Effector memory CD8-positive, alpha-beta T cell (primary cell): Measurements from ENCODE around the gene ENG.
"Not testable (repeated sequence)": the region's sequence is repeated elsewhere in the genome, so short reads cannot be mapped to it uniquely, and the experiment has no call there.

ENCODE experiments used
- ATAC-seq: fragments of 150-1000 bp; cut with Tn5 transposase; replicated peaks from 2 replicates; pipeline ENCODE4 v1.10.0; 2021; ENCODE audit warnings: mild to moderate bottlenecking, moderate library complexity
- DNase-seq, 3 experiments: peaks; one replicate each; pipeline ENCODE4 v3.0.0; 2021
- H3K27ac Mint-ChIP-seq, 2 donors: one replicate each; pipeline ENCODE4 v1.8.0; 2022; ENCODE audit warnings: mild to moderate bottlenecking in 2 of 2, mixed read lengths in 2 of 2, moderate library complexity in 2 of 2
- H3K27me3 Mint-ChIP-seq, 2 donors: one replicate each; pipeline ENCODE4 v1.8.0; 2022; ENCODE audit warnings: mixed read lengths in 2 of 2
- H3K36me3 Mint-ChIP-seq: one replicate; pipeline ENCODE4 v1.8.0; 2022; ENCODE audit warnings: mild to moderate bottlenecking, moderate library complexity, mixed read lengths; ENCODE audit not compliant: insufficient read depth
- H3K4me1 Mint-ChIP-seq, 2 donors: one replicate each; pipeline ENCODE4 v1.8.0; 2022; ENCODE audit warnings: low read depth in 2 of 2, mixed read lengths in 2 of 2
- H3K4me3 Mint-ChIP-seq, 2 donors: one replicate each; pipeline ENCODE4 v1.8.0; 2022; ENCODE audit warnings: mild to moderate bottlenecking in 2 of 2, mixed read lengths in 2 of 2, moderate library complexity in 2 of 2
- H3K9me3 Mint-ChIP-seq, 2 donors: one replicate each; pipeline ENCODE4 v1.8.0; 2022; ENCODE audit warnings: mixed read lengths in 2 of 2

ENG gene

DNA sequence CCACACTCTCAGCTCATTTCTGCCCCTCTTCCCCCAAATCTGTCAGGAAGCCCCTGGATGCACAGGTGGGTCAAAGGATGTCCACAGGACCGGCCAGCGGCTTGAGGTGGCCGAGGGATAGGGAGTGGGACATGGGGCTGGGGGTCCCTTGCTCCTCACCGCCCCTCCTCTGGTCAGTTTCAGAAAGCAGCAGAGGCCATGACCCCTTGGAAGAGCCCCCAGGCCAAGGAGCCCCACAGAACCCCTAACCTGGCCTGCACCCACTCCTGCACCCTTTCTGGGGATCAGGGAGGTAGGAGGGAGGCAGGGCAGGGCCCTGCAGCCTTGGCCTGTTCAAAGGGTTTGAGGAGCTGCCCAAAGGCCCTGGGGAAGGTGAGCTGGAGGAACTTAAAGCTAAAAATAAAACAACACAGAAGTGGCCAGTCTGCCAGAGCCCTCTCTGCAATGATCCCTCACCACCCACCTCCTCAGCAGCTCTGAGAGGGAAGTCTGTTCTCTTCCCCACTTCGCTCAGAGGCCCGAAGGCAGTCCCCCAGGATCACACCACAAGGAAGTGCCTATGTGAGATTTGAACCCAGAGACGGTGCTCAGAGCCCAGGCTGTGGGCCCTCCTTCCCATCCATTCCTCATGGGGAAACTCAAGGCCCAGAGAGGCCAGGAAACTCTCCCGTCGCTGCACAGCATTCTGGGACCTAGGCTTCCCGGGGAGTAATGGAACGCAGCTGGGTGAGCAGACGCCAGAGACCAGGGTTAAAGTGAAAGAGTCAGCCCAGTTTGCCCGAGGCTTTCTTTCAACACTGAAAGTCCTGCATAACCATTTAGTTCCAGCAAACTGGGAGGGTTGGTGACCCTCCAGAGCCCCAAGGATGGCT is 910 bp downstream of the ENG start:
- H3K9me3 Mint-ChIP-seq: peaks cover 6 to 12% of the 10 kb centered on the region in 2 donors
- H3K4me3 Mint-ChIP-seq: peak overlapping the region; percentile 87 to 94
- peaks cover 3% of the 10 kb centered on the region for H3K36me3 Mint-ChIP-seq
- H3K27ac Mint-ChIP-seq: peak overlapping the region; percentile 83 to 95
- ATAC-seq (no peak), DNase-seq (no peak)
- H3K4me1 Mint-ChIP-seq: peaks cover 8 to 26% of the 10 kb centered on the region in 2 donors
- no peaks in the 10 kb centered on the region for H3K27me3 Mint-ChIP-seq

DNA sequence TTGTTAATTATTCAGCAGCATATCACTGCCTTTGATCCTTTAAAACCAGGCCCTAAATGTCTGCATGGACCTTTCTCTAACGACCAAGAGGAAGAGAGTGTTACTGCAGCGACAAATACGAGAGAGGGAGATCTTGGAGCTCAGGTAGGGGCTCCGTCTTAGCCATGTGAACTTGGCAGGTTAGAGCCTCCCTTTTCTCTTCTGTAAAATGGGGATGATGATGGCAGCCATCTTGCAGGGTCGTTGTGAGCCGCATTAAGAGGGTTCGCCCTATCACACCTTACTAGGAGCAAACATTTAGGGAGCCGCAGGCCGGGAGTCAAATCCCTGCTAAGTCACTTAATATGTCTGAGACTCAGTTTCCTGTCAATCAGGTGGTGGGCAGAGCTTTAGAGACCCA is 1.6 kb downstream of the ENG start:
- no peak for ATAC-seq
- Mint-ChIP-seq H3K27me3 (no peaks in the 10 kb centered on the region), H3K36me3 (peaks cover 3% of the 10 kb centered on the region), H3K4me1 (peaks cover 6 to 30% of the 10 kb centered on the region in 2 donors), H3K27ac (peak overlapping the region in 1 of 2 donors; percentile 95), H3K9me3 (peaks cover 6 to 12% of the 10 kb centered on the region in 2 donors), H3K4me3 (peak overlapping the region; percentile 87 to 94)
- DNase-seq: no peak

DNA sequence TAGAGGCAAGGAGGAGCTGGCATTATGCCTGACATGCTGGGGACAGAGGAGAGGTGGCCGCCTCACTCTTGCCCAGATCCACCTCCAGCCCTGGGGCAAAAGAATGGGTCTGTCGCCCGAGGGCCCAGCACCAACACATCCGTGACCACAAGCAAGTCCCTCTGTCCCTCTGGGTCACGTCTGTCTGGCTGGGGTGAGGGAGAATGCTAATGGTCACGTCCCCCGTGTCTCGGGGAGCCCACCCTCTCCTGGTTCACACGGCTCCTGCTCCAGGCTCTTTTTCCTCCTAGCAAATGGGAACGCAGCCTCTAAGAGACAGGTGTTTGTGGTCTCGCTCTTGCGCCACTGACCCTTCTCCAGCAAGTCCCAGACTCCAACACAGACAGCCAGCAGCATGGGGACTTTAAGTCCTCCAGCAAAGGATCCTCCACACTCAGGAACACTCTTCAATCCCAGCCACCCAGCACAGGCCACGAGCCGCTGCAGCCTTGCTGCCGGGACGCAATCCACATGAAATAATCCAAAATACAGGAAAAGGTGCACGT is 4.1 kb downstream of the ENG start:
- H3K27ac Mint-ChIP-seq: no peak overlapping the region
- H3K36me3 Mint-ChIP-seq: peaks cover 3% of the 10 kb centered on the region
- no peak overlapping the region for H3K4me3 Mint-ChIP-seq
- H3K4me1 Mint-ChIP-seq: peaks cover 5 to 21% of the 10 kb centered on the region in 2 donors
- H3K9me3 Mint-ChIP-seq: peaks cover 6 to 12% of the 10 kb centered on the region in 2 donors
- DNase-seq (no peak), ATAC-seq (no peak)
- H3K27me3 Mint-ChIP-seq: no peaks in the 10 kb centered on the region

DNA sequence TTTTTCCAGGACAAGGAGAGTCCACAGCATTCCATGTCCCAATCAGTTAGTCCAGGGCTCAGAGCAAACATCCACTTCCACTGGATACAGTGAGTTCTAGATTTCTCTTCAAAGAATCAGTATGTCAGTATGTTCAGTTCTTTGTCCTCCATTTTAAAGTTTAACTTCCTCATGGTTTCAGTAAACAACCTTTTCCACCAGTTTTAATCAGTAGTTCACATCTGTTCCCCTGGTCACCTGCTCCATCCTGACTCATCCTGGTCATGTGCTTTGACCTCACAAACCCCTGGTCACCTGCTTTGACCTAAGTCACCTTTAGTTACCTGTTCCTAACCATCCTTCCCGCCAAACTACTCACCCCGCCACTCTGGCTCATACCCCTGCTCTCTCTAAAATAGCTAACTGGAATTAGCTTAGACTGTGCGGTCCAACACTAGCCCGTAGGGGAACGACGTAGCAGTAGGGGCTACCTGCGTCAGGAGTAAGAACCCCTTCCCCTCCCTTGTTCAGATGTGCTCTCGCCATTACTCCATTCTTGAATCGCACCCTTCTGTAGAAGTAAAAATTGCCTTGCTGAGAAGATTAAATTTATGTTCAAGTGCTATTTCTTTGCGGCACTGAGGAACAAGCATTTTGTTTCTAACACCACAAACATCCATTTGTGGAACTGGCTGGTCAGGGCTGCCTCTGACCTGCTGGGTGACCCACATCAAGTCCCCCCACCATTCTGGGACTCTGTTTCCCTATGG is 5.5 kb downstream of the ENG start:
- Mint-ChIP-seq H3K4me3 (no peak overlapping the region), H3K9me3 (peaks cover 6 to 12% of the 10 kb centered on the region in 2 donors), H3K4me1 (peaks cover 3 to 15% of the 10 kb centered on the region in 2 donors), H3K27me3 (no peaks in the 10 kb centered on the region), H3K27ac (no peak overlapping the region), H3K36me3 (peaks cover 1% of the 10 kb centered on the region)
- ATAC-seq (no peak), DNase-seq (no peak)

DNA sequence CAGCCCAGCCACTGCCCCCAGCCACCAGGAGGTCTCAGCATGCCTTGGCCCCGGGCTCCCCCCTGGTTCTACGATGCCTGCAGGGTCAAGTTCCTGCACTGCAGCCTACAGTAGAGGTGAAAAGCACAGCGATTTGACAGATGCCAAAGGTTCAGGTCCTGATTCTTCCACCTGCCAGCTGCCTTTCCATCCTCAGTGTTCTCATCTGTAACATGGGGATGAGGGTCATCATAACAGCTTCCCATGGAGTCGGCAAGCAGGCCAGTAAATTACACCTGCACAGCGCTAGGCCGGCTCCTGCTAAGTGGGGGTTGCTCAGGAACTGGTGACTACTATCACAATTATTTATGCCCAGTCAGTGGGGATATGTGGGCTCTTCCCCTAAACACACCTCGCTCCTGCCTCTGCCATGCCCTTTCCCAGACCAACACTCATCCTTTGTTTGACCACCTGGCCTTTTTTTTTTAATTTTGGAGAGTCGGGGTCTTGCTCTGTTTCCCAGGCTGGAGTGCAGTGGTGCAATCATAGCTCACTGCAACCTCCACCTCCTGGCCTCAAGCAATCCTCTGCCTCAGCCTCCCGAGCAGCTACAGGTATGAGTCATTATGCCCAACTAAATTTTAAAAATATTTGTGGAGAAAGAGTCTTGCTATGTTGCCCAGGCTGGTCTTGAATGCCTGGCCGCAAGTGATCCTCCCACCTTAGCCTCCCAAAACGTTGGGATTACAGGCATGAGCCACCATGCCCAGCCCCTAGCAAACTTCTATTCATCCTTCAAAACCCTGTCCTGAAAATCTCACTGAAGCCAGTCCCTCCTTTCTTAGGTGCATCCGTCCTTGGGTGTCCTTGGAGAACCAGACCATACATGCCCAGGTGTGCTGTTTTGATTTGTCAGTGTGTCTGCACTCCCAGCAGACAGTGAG is 6.4 kb downstream of the ENG start:
- no peak overlapping the region for H3K4me3 Mint-ChIP-seq
- H3K36me3 Mint-ChIP-seq: no peaks in the 10 kb centered on the region
- H3K4me1 Mint-ChIP-seq: peaks cover 3 to 12% of the 10 kb centered on the region in 2 donors
- DNase-seq (no peak), ATAC-seq (no peak)
- H3K9me3 Mint-ChIP-seq: peaks cover 6 to 12% of the 10 kb centered on the region in 2 donors
- H3K27me3 Mint-ChIP-seq: no peaks in the 10 kb centered on the region
- H3K27ac Mint-ChIP-seq: no peak overlapping the region

DNA sequence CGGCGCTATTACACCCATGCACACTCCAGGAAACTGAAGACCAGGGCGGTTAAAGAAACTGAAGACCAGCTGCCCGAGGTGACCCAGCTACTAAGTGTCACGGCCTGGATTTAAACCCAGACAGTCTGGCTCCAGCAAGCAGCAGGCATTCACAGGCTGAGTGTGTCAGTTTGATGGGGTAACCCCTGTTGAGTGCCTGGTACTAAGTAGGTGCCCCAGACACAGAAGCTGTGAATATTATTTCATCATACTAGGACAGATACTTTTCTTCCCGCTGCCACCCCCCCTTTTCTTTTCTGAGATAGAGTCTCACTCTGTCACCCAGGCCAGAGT is 7.3 kb downstream of the ENG start:
- Mint-ChIP-seq H3K9me3 (peaks cover 6 to 12% of the 10 kb centered on the region in 2 donors), H3K27ac (no peak overlapping the region), H3K36me3 (no peaks in the 10 kb centered on the region), H3K4me1 (peaks cover 2 to 9% of the 10 kb centered on the region in 2 donors), H3K27me3 (no peaks in the 10 kb centered on the region), H3K4me3 (no peak overlapping the region)
- no peak for ATAC-seq
- DNase-seq: no peak

DNA sequence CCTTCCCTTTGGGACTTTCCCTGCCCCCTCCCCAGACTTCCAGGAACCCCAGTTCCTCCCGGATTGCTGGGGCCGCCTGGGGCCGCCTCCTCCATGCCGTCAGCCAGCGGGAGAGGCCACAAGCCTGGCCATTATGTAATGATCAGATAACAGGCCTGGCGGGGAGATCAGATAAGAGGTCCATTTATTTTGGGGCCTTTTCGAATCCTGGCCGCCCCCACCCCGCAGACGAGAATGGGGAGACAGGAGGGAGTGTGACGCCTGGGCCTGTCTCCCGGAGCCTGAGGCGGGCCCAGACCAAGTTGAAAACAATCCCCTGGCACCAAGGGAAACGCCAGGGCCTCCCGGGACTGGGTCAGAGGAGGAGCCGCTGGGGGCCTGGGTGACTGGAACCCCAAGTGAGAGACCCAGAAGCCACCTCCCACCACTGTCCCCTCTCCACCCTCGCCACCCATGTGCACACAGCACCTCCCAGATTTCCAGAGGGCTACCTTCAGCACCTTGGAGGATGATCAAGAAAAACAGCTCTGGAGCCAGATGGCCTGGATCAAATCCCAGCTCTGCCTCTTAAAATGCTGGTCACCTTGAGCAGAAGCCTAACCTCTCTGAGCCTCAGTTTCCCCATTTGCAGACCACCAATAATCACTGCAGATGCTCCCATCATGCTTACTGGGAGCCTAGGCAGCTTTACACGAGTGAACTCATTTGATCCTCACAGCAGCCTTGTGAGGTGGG is 7.8 kb downstream of the ENG start:
- H3K4me3 Mint-ChIP-seq: no peak overlapping the region
- peaks cover 0 to 4% of the 10 kb centered on the region in 2 donors for H3K4me1 Mint-ChIP-seq
- H3K36me3 Mint-ChIP-seq: no peaks in the 10 kb centered on the region
- H3K27me3 Mint-ChIP-seq: no peaks in the 10 kb centered on the region
- no peak for DNase-seq
- no peak overlapping the region for H3K27ac Mint-ChIP-seq
- ATAC-seq: no peak
- peaks cover 6 to 12% of the 10 kb centered on the region in 2 donors for H3K9me3 Mint-ChIP-seq

DNA sequence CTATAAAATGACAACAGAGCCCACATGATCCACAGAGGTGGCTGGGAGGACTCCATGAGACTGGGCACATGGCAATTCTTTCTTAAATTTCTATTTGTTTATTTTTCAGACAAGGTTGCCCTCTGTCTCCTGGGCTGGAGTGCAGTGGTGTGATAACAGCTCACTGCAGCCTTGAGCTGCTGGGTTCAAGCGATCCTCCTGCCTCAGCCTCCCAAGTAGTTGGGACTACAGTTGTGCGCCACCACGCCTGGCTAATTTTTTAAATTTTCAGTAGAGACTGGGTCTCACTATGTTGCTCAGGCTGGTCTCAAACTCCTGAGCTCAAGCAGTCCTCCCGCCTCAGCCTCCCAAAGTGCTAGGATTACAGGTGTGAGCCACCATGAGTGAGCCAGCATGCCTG is 8.8 kb downstream of the ENG start:
- Mint-ChIP-seq H3K9me3 (peaks cover 6 to 12% of the 10 kb centered on the region in 2 donors), H3K27ac (peak overlapping the region in 1 of 2 donors; percentile 65)
- ATAC-seq, H3K4me3 Mint-ChIP-seq, H3K27me3 Mint-ChIP-seq, H3K4me1 Mint-ChIP-seq, H3K36me3 Mint-ChIP-seq, DNase-seq: not testable (repeated sequence)

DNA sequence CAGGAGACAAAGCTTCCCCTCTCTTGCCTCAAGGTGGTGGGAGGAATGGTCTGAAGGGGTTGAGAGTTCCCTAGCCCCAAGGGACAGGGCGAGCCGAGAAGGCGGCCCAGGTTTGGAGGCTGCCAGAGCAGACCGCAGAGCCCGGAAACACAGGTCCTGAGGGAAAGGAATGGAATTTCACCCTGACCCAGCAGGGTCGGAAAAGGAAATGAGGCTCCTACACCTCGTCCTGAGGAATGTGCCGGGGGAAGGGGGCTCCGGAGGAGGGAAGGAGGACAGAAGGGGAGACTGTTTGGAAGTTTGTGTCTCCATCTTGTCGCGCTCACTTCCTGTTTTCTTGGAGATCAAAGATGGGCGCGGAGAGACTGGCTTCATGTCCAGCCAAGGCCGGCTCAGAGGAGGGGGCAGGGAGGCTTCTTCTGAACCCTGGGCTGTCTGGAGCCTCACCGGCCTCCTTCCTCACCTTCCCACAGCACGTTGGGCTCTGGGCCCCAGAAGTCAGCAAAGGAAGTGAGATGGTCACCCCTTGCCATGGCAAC is 9.6 kb downstream of the ENG start:
- H3K27ac Mint-ChIP-seq: peak overlapping the region in 1 of 2 donors; percentile 65

DNA sequence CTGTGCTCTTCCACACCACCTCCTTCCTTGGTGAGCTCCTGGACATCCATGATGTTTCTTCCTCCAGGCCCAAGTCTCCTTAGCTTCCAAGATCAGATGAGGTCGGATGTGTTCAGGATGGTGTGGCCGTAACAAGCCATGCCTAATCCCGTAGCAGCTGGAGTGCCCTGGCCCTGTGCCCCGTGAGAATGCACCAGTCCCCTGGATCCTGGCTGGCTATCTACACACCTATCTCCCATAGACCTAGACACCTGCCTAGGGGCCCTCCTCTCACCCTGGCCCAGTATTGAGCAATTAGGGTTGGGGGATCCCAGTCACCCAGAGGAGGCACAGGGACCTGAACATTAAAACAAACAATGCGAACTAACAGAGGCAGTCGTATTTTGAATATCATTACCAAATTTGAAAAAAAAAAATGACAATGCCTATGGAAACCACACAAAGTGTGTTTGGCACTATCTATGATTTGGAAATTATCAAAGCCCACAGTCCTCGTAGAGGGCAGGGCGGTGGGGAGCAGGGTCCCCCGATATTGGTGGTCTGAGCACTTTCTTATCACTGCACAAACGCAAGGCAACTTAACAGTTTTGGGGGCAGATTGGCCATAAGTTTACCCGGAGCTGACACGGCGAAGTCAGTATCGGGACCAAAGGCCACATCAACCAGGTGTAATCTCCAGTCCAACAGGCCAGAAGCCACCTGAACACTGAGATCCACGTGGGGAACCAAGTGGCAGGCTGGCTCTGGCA is 13.2 kb downstream of the ENG start:
- Mint-ChIP-seq H3K9me3 (no peaks in the 10 kb centered on the region), H3K4me1 (peaks cover 0 to 1% of the 10 kb centered on the region in 2 donors), H3K27me3 (no peaks in the 10 kb centered on the region), H3K36me3 (no peaks in the 10 kb centered on the region), H3K27ac (peak overlapping the region in 1 of 2 donors; percentile 19), H3K4me3 (no peak overlapping the region)
- ATAC-seq (no peak), DNase-seq (no peak)

More for the DNA sequence above, 9.6 kb downstream of the ENG start:
- no peak overlapping the region for H3K4me3 Mint-ChIP-seq
- H3K27me3 Mint-ChIP-seq: no peaks in the 10 kb centered on the region
- ATAC-seq (no peak), DNase-seq (no peak)
- no peaks in the 10 kb centered on the region for H3K36me3 Mint-ChIP-seq
- peaks cover 6 to 12% of the 10 kb centered on the region in 2 donors for H3K9me3 Mint-ChIP-seq
- H3K4me1 Mint-ChIP-seq: peaks cover 1 to 3% of the 10 kb centered on the region in 2 donors

DNA sequence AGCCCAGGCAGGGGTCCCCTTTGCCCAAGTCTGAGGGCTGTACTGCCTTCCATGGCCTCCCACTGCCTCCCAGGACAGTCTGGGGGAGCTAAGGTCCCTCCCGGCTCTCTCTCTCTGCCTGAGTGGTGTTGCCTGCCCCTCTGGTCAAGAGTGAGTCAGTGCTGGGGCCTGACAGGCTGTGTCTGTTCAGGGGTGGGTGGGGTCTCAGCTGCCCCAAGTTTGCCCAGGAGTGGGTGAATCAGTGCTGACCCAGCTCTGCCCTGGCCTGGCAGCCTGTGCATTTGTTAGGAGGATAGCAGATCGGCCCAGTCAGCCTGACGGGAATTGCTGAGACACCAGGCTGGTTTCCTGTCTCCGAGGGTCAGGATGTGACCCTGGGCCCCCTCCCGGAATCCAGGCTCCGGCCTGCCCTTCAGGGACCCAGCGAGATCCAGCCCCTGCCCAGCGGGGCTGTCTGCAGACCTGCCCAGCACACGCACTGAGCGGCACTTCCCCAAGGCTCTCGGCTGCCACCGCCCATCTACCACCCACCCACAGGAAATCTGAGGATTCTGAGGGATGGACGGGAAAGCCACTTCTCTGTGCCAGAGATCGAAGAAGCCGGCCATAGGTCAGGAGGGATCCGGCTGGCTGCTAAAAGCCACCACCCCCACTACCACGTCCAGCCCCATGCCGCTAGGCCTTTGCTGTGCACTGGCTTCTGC is 15.9 kb downstream of the ENG start:
- DNase-seq (no peak), ATAC-seq (no peak)
- H3K4me3 Mint-ChIP-seq: no peak overlapping the region
- H3K36me3 Mint-ChIP-seq: no peaks in the 10 kb centered on the region
- no peak overlapping the region for H3K27ac Mint-ChIP-seq
- H3K4me1 Mint-ChIP-seq: peaks cover 0 to 3% of the 10 kb centered on the region in 2 donors
- H3K9me3 Mint-ChIP-seq: no peaks in the 10 kb centered on the region
- H3K27me3 Mint-ChIP-seq: no peaks in the 10 kb centered on the region
